GM06990 (cell line): ENCODE results near the gene SBK2.

Source experiments
- DNase-seq: peaks from one replicate; pipeline ENCODE4 v3.0.0-alpha.2; 2011; ENCODE audit not compliant: insufficient read length; ENCODE audit errors: extremely low read depth
- H3K27me3 ChIP-seq: replicated peaks from 2 replicates; pipeline ENCODE4 v1.6.0; 2011; ENCODE audit warnings: low read length; ENCODE audit not compliant: control insufficient read depth, insufficient read depth
- H3K36me3 ChIP-seq: 2 replicates; pipeline ENCODE4 v1.5.1; 2011; ENCODE audit warnings: low read length; ENCODE audit not compliant: control insufficient read depth, insufficient read depth
- H3K4me3 ChIP-seq: replicated peaks from 2 replicates; pipeline ENCODE4 v1.5.1; 2011; ENCODE audit warnings: low read depth, mild to moderate bottlenecking, control low read depth, low read length
- TF ChIP-seq, protein P1 (sequence below): IDR thresholded peaks from 2 replicates; pipeline ENCODE4 v1.5.1; 2011; ENCODE audit warnings: low read length, control low read depth, mild to moderate bottlenecking, inconsistent platforms; ENCODE audit not compliant: insufficient read depth, poor library complexity, severe bottlenecking

Gene SBK2

GRCh38 chr19:55492362-55492944, 44.5 kb downstream of the SBK2 start:
- Histone ChIP-seq H3K36me3 (no peaks in the 10 kb centered on the region), H3K4me3 (no peak overlapping the region), H3K27me3 (no peaks in the 10 kb centered on the region; the same call in 1 of the 2 replicates)
- TF ChIP-seq, protein P1, sequence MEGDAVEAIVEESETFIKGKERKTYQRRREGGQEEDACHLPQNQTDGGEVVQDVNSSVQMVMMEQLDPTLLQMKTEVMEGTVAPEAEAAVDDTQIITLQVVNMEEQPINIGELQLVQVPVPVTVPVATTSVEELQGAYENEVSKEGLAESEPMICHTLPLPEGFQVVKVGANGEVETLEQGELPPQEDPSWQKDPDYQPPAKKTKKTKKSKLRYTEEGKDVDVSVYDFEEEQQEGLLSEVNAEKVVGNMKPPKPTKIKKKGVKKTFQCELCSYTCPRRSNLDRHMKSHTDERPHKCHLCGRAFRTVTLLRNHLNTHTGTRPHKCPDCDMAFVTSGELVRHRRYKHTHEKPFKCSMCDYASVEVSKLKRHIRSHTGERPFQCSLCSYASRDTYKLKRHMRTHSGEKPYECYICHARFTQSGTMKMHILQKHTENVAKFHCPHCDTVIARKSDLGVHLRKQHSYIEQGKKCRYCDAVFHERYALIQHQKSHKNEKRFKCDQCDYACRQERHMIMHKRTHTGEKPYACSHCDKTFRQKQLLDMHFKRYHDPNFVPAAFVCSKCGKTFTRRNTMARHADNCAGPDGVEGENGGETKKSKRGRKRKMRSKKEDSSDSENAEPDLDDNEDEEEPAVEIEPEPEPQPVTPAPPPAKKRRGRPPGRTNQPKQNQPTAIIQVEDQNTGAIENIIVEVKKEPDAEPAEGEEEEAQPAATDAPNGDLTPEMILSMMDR: no peak
- DNase-seq: no peak

- H3K36me3 ChIP-seq: no peaks in the 10 kb centered on the region
- no peak for DNase-seq
- no peak overlapping the region for H3K4me3 ChIP-seq
- TF ChIP-seq, protein P1: no peak
- no peaks in the 10 kb centered on the region; the same call in 1 of the 2 replicates for H3K27me3 ChIP-seq
Observed at GRCh38 chr19:55491546-55492360, 45.2 kb downstream of the SBK2 start.

DNA sequence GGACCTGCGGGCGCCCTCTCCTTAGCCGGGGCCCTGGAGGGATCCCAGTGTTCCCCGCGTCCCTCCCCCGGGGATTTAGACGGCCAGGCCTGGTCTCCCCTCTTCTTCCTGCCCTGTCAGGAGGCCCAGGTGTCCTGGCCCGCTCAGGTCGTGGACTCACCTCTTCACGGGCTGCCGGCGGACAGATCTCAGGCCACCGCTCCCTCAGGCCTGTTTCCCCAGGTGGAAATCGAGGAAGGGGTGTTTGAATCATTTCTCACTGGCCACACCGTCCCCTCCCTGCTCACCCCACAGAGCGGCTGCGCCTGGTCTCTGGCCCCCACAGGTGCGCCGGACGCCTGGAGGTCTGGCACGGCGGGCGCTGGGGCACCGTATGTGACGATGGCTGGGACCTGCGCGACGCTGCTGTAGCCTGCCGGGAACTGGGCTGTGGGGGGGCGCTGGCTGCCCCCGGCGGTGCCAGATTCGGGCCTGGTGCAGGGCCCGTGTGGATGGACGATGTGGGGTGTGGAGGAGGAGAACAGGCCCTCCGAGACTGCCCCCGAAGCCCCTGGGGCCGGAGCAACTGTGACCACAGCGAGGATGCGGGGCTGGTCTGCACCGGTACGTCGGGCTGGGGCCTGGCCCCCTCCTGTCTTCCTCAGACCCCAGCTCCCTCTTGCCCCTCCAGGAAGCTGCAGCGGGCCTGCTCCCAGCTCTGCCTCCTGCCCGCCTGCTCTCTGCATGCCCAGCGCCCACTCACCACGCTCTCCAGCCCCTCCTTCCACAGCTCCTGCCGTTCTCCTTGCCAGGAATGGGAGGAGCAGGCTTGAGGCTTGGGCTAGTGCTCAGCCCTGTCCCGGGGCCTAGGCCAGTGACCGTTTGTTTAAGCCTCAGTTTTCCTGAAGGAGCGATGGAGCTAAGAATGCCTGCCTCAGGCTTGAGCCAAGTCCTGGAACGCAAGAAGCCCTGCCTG, 46.2 kb downstream of the SBK2 start:
- no peak overlapping the region for H3K4me3 ChIP-seq
- DNase-seq: no peak
- H3K36me3 ChIP-seq: no peaks in the 10 kb centered on the region
- H3K27me3 ChIP-seq: no peaks in the 10 kb centered on the region; the same call in 1 of the 2 replicates
- TF ChIP-seq, protein P1: no peak

- Histone ChIP-seq H3K36me3 (no peaks in the 10 kb centered on the region), H3K27me3 (no peaks in the 10 kb centered on the region; the same call in 1 of the 2 replicates), H3K4me3 (no peak overlapping the region)
- TF ChIP-seq, protein P1: no peak
- no peak for DNase-seq
Observed at GRCh38 chr19:55489711-55490477, 47.0 kb downstream of the SBK2 start.
